CD1c-positive myeloid dendritic cell (primary cell): ENCODE measurements around the gene PLEKHA8.

Experiments
- DNase-seq: peaks from one replicate; pipeline ENCODE4 v3.0.0-alpha.2; 2016; ENCODE audit errors: extremely low spot score

PLEKHA8 gene

GRCh38 chr7:30023524-30023923 is 4.7 kb upstream of the PLEKHA8 start:
- no peak for DNase-seq

- peak; percentile 98 for DNase-seq
Observed at GRCh38 chr7:30026229-30027064, 1.8 kb upstream of the PLEKHA8 start, which contains the start of gene FKBP14. Gene FKBP14, minus strand, starts transcription at chr7:30026702. Its CDS starts 194 bp downstream, at chr7:30026508.

- peak; percentile 77 for DNase-seq
Observed at GRCh38 chr7:30027065-30027456, 1.2 kb upstream of the PLEKHA8 start.

GRCh38 chr7:30027740-30028215 is 434 bp upstream of the PLEKHA8 start:
- peak; percentile 5 for DNase-seq

- DNase-seq, result peak; percentile 53
Observed at GRCh38 chr7:30028749-30029635, 780 bp downstream of the PLEKHA8 start.

GRCh38 chr7:30029696-30030095 is 1.5 kb downstream of the PLEKHA8 start:
- no peak for DNase-seq

GRCh38 chr7:30032310-30033125 is 4.3 kb downstream of the PLEKHA8 start:
- no peak for DNase-seq

GRCh38 chr7:30034501-30034900 is 6.3 kb downstream of the PLEKHA8 start:
- no peak for DNase-seq

- no peak for DNase-seq
Observed at GRCh38 chr7:30036220-30036619, 8.0 kb downstream of the PLEKHA8 start.

GRCh38 chr7:30038196-30038980 is 10.2 kb downstream of the PLEKHA8 start:
- DNase-seq, result no peak

GRCh38 chr7:30040938-30041337 is 12.7 kb downstream of the PLEKHA8 start:
- no peak for DNase-seq

- DNase-seq, result no peak
Observed at GRCh38 chr7:30041526-30042269, 13.5 kb downstream of the PLEKHA8 start.

- DNase-seq, result no peak
Observed at GRCh38 chr7:30046127-30046770, 18.0 kb downstream of the PLEKHA8 start.

- DNase-seq, result no peak
Observed at GRCh38 chr7:30047124-30047523, 18.9 kb downstream of the PLEKHA8 start.

- no peak for DNase-seq
Observed at GRCh38 chr7:30048582-30048981, 20.4 kb downstream of the PLEKHA8 start.

- no peak for DNase-seq
Observed at GRCh38 chr7:30049173-30049572, 21.0 kb downstream of the PLEKHA8 start.

- DNase-seq, result no peak
Observed at GRCh38 chr7:30053068-30053467, 24.9 kb downstream of the PLEKHA8 start.

- DNase-seq, result no peak
Observed at GRCh38 chr7:30057741-30058140, 29.5 kb downstream of the PLEKHA8 start.

- DNase-seq, result peak; percentile 11
Observed at GRCh38 chr7:30061786-30062185, 33.6 kb downstream of the PLEKHA8 start.

GRCh38 chr7:30062587-30062986 is 34.4 kb downstream of the PLEKHA8 start:
- peak; percentile 39 for DNase-seq
